GM12874 (cell line): ENCODE results near the gene HAAO.

Experiments
- TF ChIP-seq, protein P1 (sequence below): IDR thresholded peaks from 2 replicates; pipeline ENCODE4 v1.5.1; 2011; ENCODE audit warnings: low read depth, mild to moderate bottlenecking, control low read depth, low read length, moderate library complexity; ENCODE audit not compliant: insufficient read depth

HAAO gene

DNA sequence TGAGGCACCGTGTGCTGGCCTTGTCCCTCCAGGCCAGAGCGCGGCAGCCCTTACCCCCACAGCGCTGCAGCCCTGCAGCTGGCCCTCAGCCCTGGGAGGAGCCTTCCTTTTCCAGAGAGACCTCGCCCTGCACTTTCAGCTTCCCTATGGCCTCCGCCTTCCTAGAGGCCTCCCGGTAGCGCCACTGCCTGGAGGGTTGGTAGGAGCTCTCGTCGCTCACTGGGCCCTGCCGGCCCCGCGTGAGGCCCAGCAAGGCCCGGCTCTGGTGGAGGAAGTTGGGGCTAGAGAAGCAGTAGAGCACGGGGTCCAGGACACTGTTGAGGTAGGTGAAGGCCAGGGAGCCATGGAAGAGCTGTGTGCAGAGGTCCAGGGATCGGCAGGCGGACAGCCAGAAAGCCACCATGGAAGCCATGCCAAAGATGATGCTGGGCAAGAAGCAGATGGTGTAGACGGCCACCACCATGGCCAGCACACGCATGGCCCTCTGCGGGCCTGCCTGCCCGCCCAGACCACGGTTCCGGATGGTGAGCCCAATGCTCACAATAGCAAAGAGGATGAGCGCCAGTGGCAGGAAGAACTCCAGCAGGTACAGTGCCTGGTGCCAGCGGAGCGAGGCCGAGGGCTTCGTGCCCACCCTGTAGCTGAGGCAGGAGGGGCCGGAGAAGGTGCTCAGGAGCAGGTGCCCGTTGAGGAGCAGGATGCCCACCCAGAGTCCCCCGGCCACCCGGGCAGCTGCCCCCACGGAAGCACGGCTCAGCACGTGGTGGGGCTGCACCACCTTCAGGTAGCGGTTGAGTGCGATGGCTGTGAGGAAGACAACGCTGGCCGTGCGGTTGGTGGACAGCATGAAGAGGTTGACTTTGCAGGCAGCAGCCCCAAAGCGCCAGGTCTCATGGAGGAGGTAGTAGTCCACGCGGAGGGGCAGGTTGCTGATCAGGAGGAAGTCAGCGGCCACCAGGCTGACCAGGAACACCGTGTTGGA lies 29.3 kb downstream of the HAAO start:
- TF ChIP-seq, protein P1, sequence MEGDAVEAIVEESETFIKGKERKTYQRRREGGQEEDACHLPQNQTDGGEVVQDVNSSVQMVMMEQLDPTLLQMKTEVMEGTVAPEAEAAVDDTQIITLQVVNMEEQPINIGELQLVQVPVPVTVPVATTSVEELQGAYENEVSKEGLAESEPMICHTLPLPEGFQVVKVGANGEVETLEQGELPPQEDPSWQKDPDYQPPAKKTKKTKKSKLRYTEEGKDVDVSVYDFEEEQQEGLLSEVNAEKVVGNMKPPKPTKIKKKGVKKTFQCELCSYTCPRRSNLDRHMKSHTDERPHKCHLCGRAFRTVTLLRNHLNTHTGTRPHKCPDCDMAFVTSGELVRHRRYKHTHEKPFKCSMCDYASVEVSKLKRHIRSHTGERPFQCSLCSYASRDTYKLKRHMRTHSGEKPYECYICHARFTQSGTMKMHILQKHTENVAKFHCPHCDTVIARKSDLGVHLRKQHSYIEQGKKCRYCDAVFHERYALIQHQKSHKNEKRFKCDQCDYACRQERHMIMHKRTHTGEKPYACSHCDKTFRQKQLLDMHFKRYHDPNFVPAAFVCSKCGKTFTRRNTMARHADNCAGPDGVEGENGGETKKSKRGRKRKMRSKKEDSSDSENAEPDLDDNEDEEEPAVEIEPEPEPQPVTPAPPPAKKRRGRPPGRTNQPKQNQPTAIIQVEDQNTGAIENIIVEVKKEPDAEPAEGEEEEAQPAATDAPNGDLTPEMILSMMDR, result no peak

DNA sequence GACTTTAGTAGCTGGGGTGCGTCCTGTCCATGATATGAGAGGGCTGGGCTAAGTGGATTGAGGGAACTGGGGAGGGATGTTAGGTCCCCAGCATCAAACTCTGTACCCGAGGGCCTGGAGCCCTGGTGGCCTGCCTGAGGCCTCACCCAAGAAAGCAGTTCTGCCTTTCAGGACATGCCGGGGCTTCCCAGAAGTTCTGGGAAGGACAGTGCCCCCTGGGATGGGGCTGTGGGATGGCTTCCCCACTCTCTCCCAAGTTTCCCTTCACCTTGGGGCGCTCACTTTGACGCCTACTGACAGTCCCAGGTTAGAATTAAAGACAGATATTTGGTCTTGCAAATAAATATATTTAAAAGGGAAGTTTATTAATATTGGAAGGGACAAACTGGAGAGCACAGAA lies 30.2 kb downstream of the HAAO start:
- TF ChIP-seq, protein P1, result no peak

DNA sequence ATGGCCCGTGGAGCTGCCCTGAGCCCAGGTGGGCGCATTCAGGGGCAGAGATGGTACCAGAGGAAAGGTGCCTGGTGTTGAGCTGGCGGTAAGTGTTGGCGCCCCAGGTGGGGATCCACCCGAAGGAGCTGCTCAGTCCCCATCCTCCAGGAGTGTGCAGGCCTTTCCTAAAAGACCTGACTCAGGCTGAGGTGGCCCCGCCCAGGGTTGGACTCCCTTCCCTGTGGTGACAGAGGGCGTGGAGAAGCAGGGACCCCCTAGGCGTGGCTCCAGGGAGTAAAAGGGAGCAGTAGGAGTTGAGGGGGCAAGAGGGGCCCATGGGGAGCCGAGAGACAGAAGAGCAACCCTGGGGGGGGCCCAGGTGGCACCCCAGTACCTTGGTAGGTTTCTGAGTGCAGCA lies 30.8 kb downstream of the HAAO start:
- TF ChIP-seq, protein P1, result no peak

DNA sequence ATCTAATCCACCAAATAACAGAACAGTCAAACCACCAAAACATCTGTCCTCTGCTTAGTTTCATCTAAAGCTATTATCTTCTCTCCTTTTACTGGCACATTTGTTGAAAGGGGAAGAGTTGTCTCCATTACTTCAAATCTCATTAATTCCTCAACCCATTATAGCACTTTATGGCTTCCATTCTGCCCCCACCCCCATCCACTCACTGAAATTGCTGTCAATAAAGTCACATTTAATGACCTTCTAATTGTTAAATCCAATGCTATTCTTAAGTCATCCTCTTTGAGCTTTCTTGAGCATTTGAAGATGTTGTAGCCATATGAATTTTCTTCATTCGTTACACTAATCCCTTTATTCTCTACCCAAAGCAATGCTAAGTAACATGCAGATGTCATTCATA lies 33.6 kb downstream of the HAAO start:
- TF ChIP-seq, protein P1, result no peak

DNA sequence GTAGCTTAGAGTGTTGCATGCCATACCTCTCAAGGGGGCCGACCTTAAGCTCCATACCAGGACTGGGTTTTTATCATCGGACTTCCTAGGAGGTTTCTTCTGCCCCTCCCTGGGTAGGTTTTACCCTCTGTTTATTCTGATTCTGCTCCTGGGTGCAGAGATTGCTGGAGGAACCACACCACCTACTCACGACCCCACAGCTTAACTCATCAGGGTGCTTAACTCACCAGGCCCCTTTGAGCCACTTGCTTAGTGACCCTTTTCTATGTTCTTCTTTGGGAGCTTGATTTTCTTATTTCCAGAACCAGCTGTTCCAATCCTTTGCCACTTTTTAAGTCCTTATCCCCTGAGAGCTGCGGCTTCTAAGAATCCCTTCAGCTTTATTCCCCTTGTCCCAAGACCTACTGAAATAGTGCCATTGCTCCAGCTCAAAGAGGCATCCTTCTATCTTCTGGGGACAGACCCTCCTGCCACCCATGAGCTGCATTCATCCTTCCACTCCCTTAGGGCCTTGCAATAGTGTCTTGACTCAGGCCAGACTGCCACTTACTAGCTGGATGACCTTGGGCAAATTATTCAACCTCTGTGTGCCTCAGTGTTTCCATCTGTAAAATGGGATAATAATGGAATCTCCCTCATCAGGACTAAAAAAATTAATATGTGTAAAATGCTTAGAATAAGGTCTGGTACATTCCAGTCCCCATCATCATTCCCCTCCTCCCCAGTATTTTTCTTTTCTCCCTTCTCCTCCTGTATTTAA lies 34.2 kb downstream of the HAAO start:
- TF ChIP-seq, protein P1, result no peak

DNA sequence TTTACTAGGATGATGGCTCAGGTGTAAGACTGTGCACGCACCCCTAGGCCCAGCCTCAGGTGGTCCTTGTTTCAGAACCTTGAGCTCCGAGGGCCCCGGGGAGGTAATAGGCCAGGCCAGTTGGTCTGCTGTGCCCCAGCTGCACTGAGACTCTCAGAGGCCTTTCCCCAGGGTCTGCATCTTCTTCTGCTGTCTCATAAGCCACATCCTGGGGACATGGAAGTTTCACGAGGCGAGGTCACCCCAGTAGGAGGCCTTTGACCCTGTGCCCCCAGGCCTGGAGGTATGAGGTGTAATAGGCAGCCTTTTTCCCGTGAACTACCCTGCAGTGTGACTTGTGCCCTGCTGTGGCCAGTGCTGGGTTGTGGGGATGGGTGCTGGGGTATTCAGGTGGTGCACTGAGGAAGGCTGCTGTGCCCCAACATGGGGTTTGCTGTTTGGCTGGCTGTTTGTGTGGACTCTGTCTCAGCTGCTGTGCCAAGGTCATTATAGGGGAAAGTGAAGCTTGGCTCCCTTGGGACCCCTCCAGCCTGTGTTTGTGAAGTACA lies 35.3 kb downstream of the HAAO start:
- TF ChIP-seq, protein P1, result no peak

DNA sequence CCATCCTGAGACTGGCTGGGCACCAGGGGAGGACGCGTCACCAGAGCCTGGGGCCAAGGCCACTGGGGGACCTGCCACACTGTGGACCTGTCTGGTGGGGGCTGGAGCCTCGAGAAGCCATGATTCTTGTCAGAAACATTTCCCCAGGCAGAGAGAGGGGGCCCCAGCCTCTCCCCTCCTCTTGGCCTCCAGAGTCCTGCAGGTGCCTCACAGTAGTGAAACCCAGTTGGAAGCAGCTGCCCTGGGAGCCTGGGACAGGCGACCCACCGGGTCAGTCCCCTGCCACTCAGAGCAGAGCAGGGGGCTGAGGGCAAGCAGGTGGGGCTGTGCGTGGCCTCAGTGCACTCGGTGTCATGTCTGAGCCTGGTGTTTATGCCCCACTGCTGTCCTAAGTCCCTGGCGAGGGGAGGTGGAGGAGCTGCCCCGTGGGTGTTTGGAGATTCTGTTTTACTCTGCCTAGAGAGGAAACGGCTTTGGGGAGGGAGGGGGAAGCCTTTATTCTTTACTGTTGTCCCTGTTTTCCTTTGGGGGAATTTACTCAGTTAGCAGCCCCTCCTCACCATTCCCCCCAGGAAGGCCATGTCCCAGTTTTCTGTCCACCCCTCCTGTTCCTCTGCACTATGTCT lies 36.1 kb downstream of the HAAO start:
- TF ChIP-seq, protein P1, result no peak
